ENCODE results near the gene MEIS1. TPM values are rescaled to one million over a fixed set of nuclear protein-coding genes. Genes with fewer than 3 reads are reported as not detected.
A peak's percentile ranks its signal among the peaks of the same experiment; 100 is the strongest.

Gene MEIS1
- total RNA-seq, 1 experiment from 2014 or later = 4.4 TPM

GRCh38 chr2:66539452-66539851 is 104.5 kb downstream of the MEIS1 start:
- H3K27ac Mint-ChIP-seq (ENCODE audit: low read depth, unreplicated experiment) = no peak overlapping the region
- no TSS peak for BruUV-seq (replicated peaks)
- CTCF ChIA-PET = interaction anchor here (0.6 to 0.8 kb wide), 2 partner anchors 43 to 723 kb away, joined by 3 read pairs; no protein-coding TSS in a partner anchor
- H3K9me3 Mint-ChIP-seq (ENCODE audit: unreplicated experiment) = no peaks in the 10 kb centered on the region
- TF ChIP-seq CTCF (IDR thresholded peaks at IDR 0.05; ENCODE audit: unreplicated experiment) = no peak
- DNase-seq (ENCODE audit: unreplicated experiment) = peak; percentile 14
- intact Hi-C loops (cut with micrococcal nuclease) = no loop called here
- H3K4me1 Mint-ChIP-seq (ENCODE audit: insufficient read depth, unreplicated experiment) = no peaks in the 10 kb centered on the region
- POLR2A ChIA-PET = interaction anchor here (0.7 kb wide), 1 partner anchor 106 kb away, joined by 3 read pairs; no protein-coding TSS in a partner anchor
- H3K27me3 Mint-ChIP-seq (ENCODE audit: insufficient read depth, unreplicated experiment) = no peaks in the 10 kb centered on the region
- no peak overlapping the region for H3K4me3 Mint-ChIP-seq (ENCODE audit: unreplicated experiment)
- no peaks in the 10 kb centered on the region for H3K36me3 Mint-ChIP-seq (ENCODE audit: insufficient read depth, unreplicated experiment)

- H3K4me3 Mint-ChIP-seq (ENCODE audit: unreplicated experiment) = no peak overlapping the region
- CTCF ChIA-PET = interaction anchor here (0.6 kb wide), 1 partner anchor 693 kb away, joined by 3 read pairs; no protein-coding TSS in a partner anchor
Observed at GRCh38 chr2:66541646-66542045, 106.7 kb downstream of the MEIS1 start.

GRCh38 chr2:66543257-66543767 is 108.4 kb downstream of the MEIS1 start:
- CTCF ChIA-PET = no interaction called here
- no TSS peak for BruUV-seq (replicated peaks)
- intact Hi-C loops (cut with micrococcal nuclease) = no loop called here
- TF ChIP-seq CTCF (IDR thresholded peaks at IDR 0.05; ENCODE audit: unreplicated experiment) = no peak
- no peak overlapping the region for H3K4me3 Mint-ChIP-seq (ENCODE audit: unreplicated experiment)
- no peaks in the 10 kb centered on the region for H3K27me3 Mint-ChIP-seq (ENCODE audit: insufficient read depth, unreplicated experiment)
- peaks cover 5% of the 10 kb centered on the region for H3K4me1 Mint-ChIP-seq (ENCODE audit: insufficient read depth, unreplicated experiment)
- POLR2A ChIA-PET = no interaction called here
- H3K27ac Mint-ChIP-seq (ENCODE audit: low read depth, unreplicated experiment) = no peak overlapping the region
- no peak for DNase-seq (ENCODE audit: unreplicated experiment)
- no peaks in the 10 kb centered on the region for H3K9me3 Mint-ChIP-seq (ENCODE audit: unreplicated experiment)
- H3K36me3 Mint-ChIP-seq (ENCODE audit: insufficient read depth, unreplicated experiment) = peaks cover 5% of the 10 kb centered on the region

More at GRCh38 chr2:66541646-66542045, 106.7 kb downstream of the MEIS1 start:
- POLR2A ChIA-PET = interaction anchor here (0.8 to 1.8 kb wide), 3 partner anchors 11 to 18 kb away, joined by 3 to 5 read pairs (median 4); no protein-coding TSS in a partner anchor
- Mint-ChIP-seq H3K27ac (ENCODE audit: low read depth, unreplicated experiment) (no peak overlapping the region), H3K36me3 (ENCODE audit: insufficient read depth, unreplicated experiment) (no peaks in the 10 kb centered on the region), H3K4me1 (ENCODE audit: insufficient read depth, unreplicated experiment) (no peaks in the 10 kb centered on the region), H3K27me3 (ENCODE audit: insufficient read depth, unreplicated experiment) (no peaks in the 10 kb centered on the region), H3K9me3 (ENCODE audit: unreplicated experiment) (no peaks in the 10 kb centered on the region)
- intact Hi-C loops (cut with micrococcal nuclease) = no loop called here
- no peak for TF ChIP-seq CTCF (IDR thresholded peaks at IDR 0.05; ENCODE audit: unreplicated experiment)
- no peak for DNase-seq (ENCODE audit: unreplicated experiment)
- no TSS peak for BruUV-seq (replicated peaks)

GRCh38 chr2:66544258-66544657 is 109.3 kb downstream of the MEIS1 start:
- Mint-ChIP-seq H3K9me3 (ENCODE audit: unreplicated experiment) (no peaks in the 10 kb centered on the region), H3K4me1 (ENCODE audit: insufficient read depth, unreplicated experiment) (peaks cover 8% of the 10 kb centered on the region), H3K36me3 (ENCODE audit: insufficient read depth, unreplicated experiment) (peaks cover 10% of the 10 kb centered on the region), H3K4me3 (ENCODE audit: unreplicated experiment) (no peak overlapping the region), H3K27ac (ENCODE audit: low read depth, unreplicated experiment) (no peak overlapping the region), H3K27me3 (ENCODE audit: insufficient read depth, unreplicated experiment) (no peaks in the 10 kb centered on the region)
- ChIA-PET CTCF (interaction anchor here (0.6 to 0.8 kb wide), 2 partner anchors 10 to 1236 kb away, joined by 3 to 5 read pairs; no protein-coding TSS in a partner anchor), POLR2A (no interaction called here)
- no peak for DNase-seq (ENCODE audit: unreplicated experiment)
- intact Hi-C loops (cut with micrococcal nuclease) = no loop called here
- no peak for TF ChIP-seq CTCF (IDR thresholded peaks at IDR 0.05; ENCODE audit: unreplicated experiment)
- no TSS peak for BruUV-seq (replicated peaks)
